ENCODE measurements around the gene RPS15. TPM values are rescaled to one million over a fixed set of nuclear protein-coding genes. Genes with fewer than 3 reads are reported as not detected.
A peak's percentile ranks its signal among the peaks of the same experiment; 100 is the strongest.

The RPS15 gene
- total and polyA plus RNA-seq, 2 of the 13 experiments (the other 11 are each of a cell fraction or from before 2014, with no cell fraction given): 695 to 1,411 TPM

- 0 out of 2 replicates have a peak, but pooled peaks have one; percentile 8 for TF ChIP-seq NCOA2 (CRISPR knock-in tag; IDR thresholded peaks at IDR 0.05)
- peak; percentile 97 for TF ChIP-seq GMEB1 (CRISPR knock-in tag; IDR thresholded peaks at IDR 0.05; ENCODE audit: borderline replicate concordance)
- no peak for TF ChIP-seq ZNF280D (CRISPR knock-in tag; IDR thresholded peaks at IDR 0.05)
- TF ChIP-seq ZNF143 (CRISPR knock-in tag; IDR thresholded peaks at IDR 0.05): peak; percentile 91
- TF ChIP-seq THYN1 (CRISPR knock-in tag; IDR thresholded peaks at IDR 0.05; ENCODE audit: borderline replicate concordance, low read depth): no peak
- TF ChIP-seq ZSCAN20 (CRISPR knock-in tag; IDR thresholded peaks at IDR 0.05; ENCODE audit: borderline replicate concordance): 0 out of 2 replicates have a peak, but pooled peaks have one; percentile 69
- TF ChIP-seq ZNF639 (CRISPR knock-in tag; conservative IDR thresholded peaks at IDR 0.05): peak; percentile 76
- TF ChIP-seq RERE (CRISPR knock-in tag; IDR thresholded peaks at IDR 0.05; ENCODE audit: low read depth): no peak
- TF ChIP-seq ZNF275 (CRISPR knock-in tag; IDR thresholded peaks at IDR 0.05; ENCODE audit: borderline replicate concordance): 0 out of 2 replicates have a peak, but pooled peaks have one; percentile 31
- TF ChIP-seq RCOR2 (CRISPR knock-in tag; IDR thresholded peaks at IDR 0.05): 0 out of 2 replicates have a peak, but pooled peaks have one; percentile 56
- TF ChIP-seq RAD21 (CRISPR knock-in tag; IDR thresholded peaks at IDR 0.05): peak; percentile 54
- peak; percentile 55; the same call in 1 of the 2 replicates for TF ChIP-seq PHF8 (CRISPR knock-in tag; IDR thresholded peaks at IDR 0.05)
- no peak for TF ChIP-seq ZNF354B (CRISPR knock-in tag; IDR thresholded peaks at IDR 0.05)
- 0 out of 2 replicates have a peak, but pooled peaks have one; percentile 40 for TF ChIP-seq MIER3 (CRISPR knock-in tag; IDR thresholded peaks at IDR 0.05; ENCODE audit: borderline replicate concordance)
Observed at GRCh38 chr19:1406774-1407527, 31.2 kb upstream of the RPS15 start (continued).
